Gastroesophageal sphincter (tissue), 4 donors: ENCODE results near the gene MIB1. TPM values are rescaled to one million over a fixed set of nuclear protein-coding genes. Genes with fewer than 3 reads are reported as not detected.

Experiments used
- ATAC-seq: fragments of 150-250 bp; one replicate; pipeline ENCODE4 v1.9.1; 2016; ENCODE audit warnings: mild to moderate bottlenecking, moderate library complexity
- H3K27ac ChIP-seq, 4 donors: fragments of 200-600 bp; sonication (generic) in 3 of 4; 1 replicate in 3 of 4; 2 replicates in 1 of 4; pipeline ENCODE4 v1.5.1; 2016 to 2019
- H3K27me3 ChIP-seq: fragments of 200-600 bp; sonication (generic); one replicate; pipeline ENCODE4 v1.5.1; 2019
- H3K36me3 ChIP-seq, 2 donors: fragments of 200-600 bp; sonication (generic); one replicate each; pipeline ENCODE4 v1.5.1; 2019; ENCODE audit warnings: control low read depth in 1 of 2
- H3K4me1 ChIP-seq, 3 donors: fragments of 200-600 bp; sonication (generic); 1 replicate in 2 of 3; 2 replicates in 1 of 3; pipeline ENCODE4 v1.5.1; 2016 to 2019; ENCODE audit warnings: control low read depth in 2 of 3
- H3K4me3 ChIP-seq, 2 donors: fragments of 200-600 bp; sonication (generic); one replicate each; pipeline ENCODE4 v1.5.1; 2019; ENCODE audit warnings: mild to moderate bottlenecking in 1 of 2, moderate library complexity in 1 of 2
- H3K9me3 ChIP-seq, 3 donors: fragments of 200-600 bp; sonication (generic); one replicate each; pipeline ENCODE4 v1.5.1; 2017 to 2019; ENCODE audit warnings: control low read depth in 2 of 3
- CTCF ChIP-seq, 4 experiments: fragments of 200-600 bp in 2 of 4; fragments of 450-650 bp in 2 of 4; sonication (generic) in 1 of 4; IDR thresholded peaks; one replicate each; pipeline ENCODE4 v1.5.1; 2017 to 2019; ENCODE audit warnings: antibody characterized with exemption in 4 of 4, mild to moderate bottlenecking in 2 of 4, moderate library complexity in 2 of 4
- EP300 ChIP-seq: sonication (generic); formaldehyde crosslinking; IDR thresholded peaks from one replicate; pipeline ENCODE4 v1.6.1; 2017; ENCODE audit warnings: antibody characterized with exemption, mild to moderate bottlenecking
- POLR2A ChIP-seq, 2 donors: fragments of 450-650 bp; IDR thresholded peaks; one replicate each; pipeline ENCODE4 v1.6.1; 2017; ENCODE audit warnings: antibody characterized with exemption in 2 of 2, mild to moderate bottlenecking in 2 of 2, moderate library complexity in 1 of 2
- POLR2AphosphoS5 ChIP-seq: sonication (generic); formaldehyde crosslinking; IDR thresholded peaks from one replicate; pipeline ENCODE4 v1.6.1; 2017; ENCODE audit warnings: antibody characterized with exemption
- WGBS, 2 donors: methylation state at CpG; one replicate each; pipeline ENCODE4 v1.1.5; 2018; ENCODE audit warnings: low coverage in 1 of 2; 5-methylcytosine and 5-hydroxymethylcytosine counted together
- total RNA-seq, 4 donors: library from RNA; depleted of rRNA; stranded (reverse); fragments of >200 nt; gene quantifications; one replicate each; pipeline ENCODE4 v1.1.0, GENCODE V29; 2016

The MIB1 gene
- total RNA-seq, 4 donors from 2014 or later: 43.7 to 57.7 (median 47.3) TPM

DNA sequence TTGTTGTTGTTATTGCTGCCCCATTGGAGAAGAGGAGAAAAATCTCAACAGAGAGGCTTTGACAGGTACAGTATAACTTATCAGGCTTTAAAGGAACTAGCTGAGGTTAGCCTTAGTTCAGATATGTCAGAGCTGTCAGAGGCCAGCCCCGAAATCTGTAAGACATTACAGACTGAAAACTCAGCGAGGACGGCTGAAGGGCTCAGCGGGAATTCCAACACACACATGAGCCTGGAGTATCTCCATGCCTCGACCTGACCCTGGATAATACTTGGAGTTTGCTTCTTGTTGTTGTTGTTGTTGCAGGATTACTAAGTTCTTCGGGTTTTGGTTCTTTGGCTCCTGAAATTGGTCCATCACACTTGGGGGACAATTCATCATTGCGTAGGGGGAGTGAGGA lies 166.9 kb downstream of the MIB1 start:
- Histone ChIP-seq H3K4me1 (peaks cover 0 to 11% (median 0%) of the 10 kb centered on the region in 3 donors), H3K4me3 (no peak overlapping the region), H3K9me3 (no peaks in the 10 kb centered on the region), H3K36me3 (no peaks in the 10 kb centered on the region), H3K27me3 (no peaks in the 10 kb centered on the region), H3K27ac (no peak overlapping the region)
- no peak for ATAC-seq
- TF ChIP-seq EP300: no peak
- TF ChIP-seq CTCF (IDR thresholded peaks at IDR 0.05): no peak
- no peak for TF ChIP-seq POLR2AphosphoS5
- TF ChIP-seq POLR2A (IDR thresholded peaks at IDR 0.05): no peak
- WGBS, 2 donors: 56 to 83% methylated on average over 3 to 5 of the region's 7 CpGs

- Histone ChIP-seq H3K27ac (no peak overlapping the region), H3K36me3 (no peaks in the 10 kb centered on the region), H3K4me1 (peaks cover 0 to 11% (median 0%) of the 10 kb centered on the region in 3 donors), H3K4me3 (no peak overlapping the region), H3K27me3 (no peaks in the 10 kb centered on the region), H3K9me3 (no peaks in the 10 kb centered on the region)
- TF ChIP-seq CTCF (IDR thresholded peaks at IDR 0.05) (no peak), POLR2A (IDR thresholded peaks at IDR 0.05) (no peak)
- ATAC-seq: no peak
Measured at GRCh38 chr18:21908711-21909110, 168.1 kb downstream of the MIB1 start.

DNA sequence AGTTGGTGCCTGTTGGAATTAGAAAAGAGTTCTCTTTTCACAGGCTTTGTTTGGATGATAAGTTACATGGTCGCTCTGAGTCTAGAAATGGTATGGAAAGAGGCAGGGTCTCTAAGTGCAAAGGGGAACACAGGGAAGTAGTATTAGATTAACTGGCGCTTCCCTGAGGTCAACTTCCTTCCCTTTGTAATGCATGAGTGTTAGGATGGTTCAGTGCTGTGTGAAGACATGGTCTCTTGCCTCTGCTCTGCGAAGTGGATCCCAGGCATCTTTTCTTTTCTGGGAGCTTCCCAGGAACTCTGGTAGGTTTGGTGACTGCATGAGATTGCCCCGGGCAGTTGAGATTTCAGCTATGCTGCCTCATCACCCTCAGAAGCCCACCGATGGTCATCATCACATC lies 170.3 kb downstream of the MIB1 start:
- no peaks in the 10 kb centered on the region for H3K9me3 ChIP-seq
- H3K36me3 ChIP-seq: no peaks in the 10 kb centered on the region
- H3K27me3 ChIP-seq: no peaks in the 10 kb centered on the region
- ATAC-seq: no peak
- no peak overlapping the region for H3K4me3 ChIP-seq
- H3K4me1 ChIP-seq: no peaks in the 10 kb centered on the region
- TF ChIP-seq POLR2A (IDR thresholded peaks at IDR 0.05) (no peak), EP300 (no peak), POLR2AphosphoS5 (no peak), CTCF (IDR thresholded peaks at IDR 0.05) (no peak)
- H3K27ac ChIP-seq: no peak overlapping the region
- WGBS, 2 donors: 67 to 74% methylated on average over 1 to 4 of the region's 5 CpGs

DNA sequence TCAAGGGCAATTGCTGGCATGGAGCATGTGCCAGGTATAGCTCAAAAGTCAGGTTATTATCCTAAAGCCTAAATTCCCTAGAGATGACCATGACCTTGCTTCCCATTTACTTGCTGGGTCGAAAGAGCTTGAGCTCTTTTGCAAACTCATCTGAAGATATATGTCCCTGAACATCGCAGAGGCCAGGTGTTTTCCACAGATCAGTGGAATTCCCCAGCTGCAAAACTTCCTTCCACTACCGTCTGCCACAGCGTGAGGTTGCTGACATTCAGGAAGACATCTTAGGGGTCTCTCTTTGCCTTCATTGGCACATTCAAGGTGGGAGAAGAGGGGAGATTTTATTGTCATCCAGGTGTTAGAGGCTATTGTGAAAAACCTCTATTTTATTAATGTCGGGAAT lies 171.0 kb downstream of the MIB1 start:
- ATAC-seq: no peak
- Histone ChIP-seq H3K36me3 (no peaks in the 10 kb centered on the region), H3K27ac (no peak overlapping the region), H3K9me3 (no peaks in the 10 kb centered on the region), H3K4me3 (no peak overlapping the region), H3K27me3 (no peaks in the 10 kb centered on the region), H3K4me1 (no peaks in the 10 kb centered on the region)
- no peak for TF ChIP-seq POLR2A (IDR thresholded peaks at IDR 0.05)
- 40 to 42% methylated on average over 3 to 5 of the region's 5 CpGs for WGBS, 2 donors

- peaks cover 0 to 4% (median 0%) of the 10 kb centered on the region in 3 donors for H3K9me3 ChIP-seq
- TF ChIP-seq POLR2A (IDR thresholded peaks at IDR 0.05) (no peak), CTCF (IDR thresholded peaks at IDR 0.05) (no peak), POLR2AphosphoS5 (no peak)
- H3K27ac ChIP-seq: no peak overlapping the region
- WGBS, 2 donors: 66 to 67% methylated on average over 3 to 5 of the region's 5 CpGs
- H3K36me3 ChIP-seq: no peaks in the 10 kb centered on the region
- ATAC-seq: no peak
- no peaks in the 10 kb centered on the region for H3K27me3 ChIP-seq
- H3K4me3 ChIP-seq: no peak overlapping the region
- H3K4me1 ChIP-seq: no peaks in the 10 kb centered on the region
Measured at GRCh38 chr18:21912339-21913239, 172.0 kb downstream of the MIB1 start.
